ENCODE results near the gene ABCA7.

DNA sequence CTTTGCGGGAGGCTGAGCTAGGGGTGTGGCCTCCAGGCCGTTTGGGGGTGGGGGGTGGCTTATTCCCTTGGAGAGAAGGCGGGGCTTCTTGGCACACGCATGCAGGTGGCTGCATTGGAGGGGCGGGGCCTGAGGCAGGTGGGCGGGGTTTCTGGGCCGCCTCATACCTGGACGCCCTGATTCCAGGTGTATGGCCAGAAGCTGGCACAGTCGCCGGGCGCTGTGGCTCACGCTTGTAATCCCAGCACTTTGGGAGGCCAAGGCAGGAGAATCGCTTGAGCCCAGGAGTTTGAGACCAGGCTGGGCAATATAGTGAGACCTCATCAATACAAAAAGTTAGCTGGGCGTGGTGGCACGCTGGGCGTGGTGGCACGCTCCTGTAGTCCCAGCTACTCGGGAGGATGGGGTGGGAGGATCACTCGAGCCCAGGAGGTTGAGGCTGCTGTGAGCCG lies 7.8 kb downstream of the ABCA7 start:
- TF ChIP-seq, protein P1, sequence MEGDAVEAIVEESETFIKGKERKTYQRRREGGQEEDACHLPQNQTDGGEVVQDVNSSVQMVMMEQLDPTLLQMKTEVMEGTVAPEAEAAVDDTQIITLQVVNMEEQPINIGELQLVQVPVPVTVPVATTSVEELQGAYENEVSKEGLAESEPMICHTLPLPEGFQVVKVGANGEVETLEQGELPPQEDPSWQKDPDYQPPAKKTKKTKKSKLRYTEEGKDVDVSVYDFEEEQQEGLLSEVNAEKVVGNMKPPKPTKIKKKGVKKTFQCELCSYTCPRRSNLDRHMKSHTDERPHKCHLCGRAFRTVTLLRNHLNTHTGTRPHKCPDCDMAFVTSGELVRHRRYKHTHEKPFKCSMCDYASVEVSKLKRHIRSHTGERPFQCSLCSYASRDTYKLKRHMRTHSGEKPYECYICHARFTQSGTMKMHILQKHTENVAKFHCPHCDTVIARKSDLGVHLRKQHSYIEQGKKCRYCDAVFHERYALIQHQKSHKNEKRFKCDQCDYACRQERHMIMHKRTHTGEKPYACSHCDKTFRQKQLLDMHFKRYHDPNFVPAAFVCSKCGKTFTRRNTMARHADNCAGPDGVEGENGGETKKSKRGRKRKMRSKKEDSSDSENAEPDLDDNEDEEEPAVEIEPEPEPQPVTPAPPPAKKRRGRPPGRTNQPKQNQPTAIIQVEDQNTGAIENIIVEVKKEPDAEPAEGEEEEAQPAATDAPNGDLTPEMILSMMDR (IDR thresholded peaks at IDR 0.05; ENCODE audit: insufficient read depth, low read length, poor library complexity, severe bottlenecking) = no peak
- TF ChIP-seq EZH2phosphoT487 (conservative IDR thresholded peaks at IDR 0.05; ENCODE audit: low read length) = no peak

Measured in SU-DHL-6 (cell line).